GM21576 (cell line): ENCODE results near the gene CHST8.

Experiments
- ATAC-seq: cut with Tn5 transposase; IDR thresholded peaks from one replicate; pipeline ENCODE4 v1.9.1; 2021; ENCODE audit warnings: mild to moderate bottlenecking, moderate library complexity; ENCODE audit not compliant: unreplicated experiment

The CHST8 gene

DNA sequence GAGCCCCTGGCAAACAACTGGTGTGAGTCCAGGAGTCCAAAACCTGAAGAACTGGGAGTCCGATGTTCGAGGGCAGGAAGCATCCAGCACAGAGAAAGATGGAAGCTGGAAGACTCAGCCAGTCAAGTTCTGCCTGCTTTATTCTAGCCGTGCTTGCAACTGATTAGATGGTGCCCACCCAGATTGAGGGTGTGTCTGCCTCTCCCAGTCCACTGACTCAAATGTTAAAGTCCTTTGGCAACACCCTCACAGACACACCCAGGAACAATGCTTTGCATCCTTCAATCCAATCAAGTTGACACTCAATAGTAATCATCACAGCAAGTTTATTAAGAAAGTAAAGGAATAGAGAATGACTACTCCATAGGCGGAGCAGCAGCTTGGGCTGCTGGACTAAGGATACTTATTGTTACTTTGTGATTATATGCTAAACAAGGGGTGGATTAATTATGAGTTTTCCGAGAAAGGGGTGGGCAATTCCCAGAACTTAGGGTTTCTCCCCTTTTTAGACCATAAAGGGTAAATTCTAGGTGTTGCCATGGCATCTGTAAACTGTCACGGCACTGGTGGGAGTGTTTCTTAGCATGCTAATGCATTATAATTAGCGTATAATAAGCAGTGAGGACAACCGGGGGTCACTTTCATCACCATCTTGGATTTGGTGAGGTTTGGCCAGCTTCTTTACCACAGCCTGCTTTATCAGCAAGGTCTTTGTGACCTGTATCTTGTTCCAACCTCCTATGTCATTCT lies 109.3 kb downstream of the CHST8 start:
- ATAC-seq: no peak

DNA sequence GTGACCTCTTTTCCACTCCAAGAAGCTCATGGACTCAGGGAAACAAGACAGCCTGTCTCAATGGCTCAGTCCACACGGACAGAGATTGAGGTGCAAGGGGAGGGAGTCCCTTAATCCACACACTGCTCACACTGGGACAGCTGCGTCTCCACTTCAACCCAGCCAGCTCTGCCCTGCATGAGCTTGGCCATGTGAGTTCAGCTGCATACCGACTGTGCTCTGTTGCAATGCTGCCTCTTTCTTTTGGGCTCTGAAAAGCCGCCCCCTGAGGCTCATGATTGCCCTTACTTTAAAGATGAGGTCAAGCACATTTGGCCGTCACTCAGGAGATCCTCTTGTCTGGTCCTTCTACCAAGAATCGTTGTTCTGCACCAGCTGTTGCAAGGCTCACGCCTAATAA lies 110.1 kb downstream of the CHST8 start:
- no peak for ATAC-seq

DNA sequence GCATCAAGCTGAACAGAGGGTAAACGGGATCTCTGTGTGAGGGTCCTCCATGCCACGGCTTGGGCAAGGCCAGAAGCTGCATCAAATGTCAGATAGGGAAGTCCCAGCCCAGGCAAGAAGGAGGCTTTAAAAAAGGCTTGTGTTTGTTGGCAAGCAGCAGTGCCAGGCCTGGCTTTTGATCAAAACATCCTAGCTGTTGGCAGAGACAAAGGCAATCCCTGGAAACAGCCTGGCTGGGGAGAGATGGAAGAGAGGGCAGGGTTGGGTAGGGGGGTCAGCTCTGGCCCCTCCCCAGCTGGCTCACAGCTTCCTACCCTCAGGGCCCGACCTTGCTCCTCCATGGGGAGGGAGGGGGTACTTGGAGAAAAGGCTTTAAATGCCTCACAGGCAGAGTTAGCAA lies 113.2 kb downstream of the CHST8 start:
- ATAC-seq: no peak

DNA sequence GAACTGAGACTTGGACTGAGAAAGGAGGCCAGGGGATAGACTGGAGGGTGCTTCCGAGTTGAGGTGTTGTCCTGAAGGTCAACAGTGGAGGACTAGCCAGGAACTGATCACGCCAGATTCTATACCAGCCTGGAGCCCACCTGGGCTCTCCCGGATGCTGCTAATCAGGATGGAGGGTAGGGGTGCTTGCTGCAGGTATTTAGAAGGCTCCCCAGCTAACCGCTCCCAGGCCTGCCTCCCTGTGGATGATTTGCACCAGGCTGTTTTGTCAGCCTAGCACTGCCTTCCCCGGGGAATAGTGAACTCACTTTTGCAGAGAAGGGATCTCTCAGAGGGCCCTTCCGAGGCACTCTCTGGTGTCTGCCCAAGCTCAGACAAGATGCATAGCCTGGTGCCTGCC lies 114.4 kb downstream of the CHST8 start:
- no peak for ATAC-seq

DNA sequence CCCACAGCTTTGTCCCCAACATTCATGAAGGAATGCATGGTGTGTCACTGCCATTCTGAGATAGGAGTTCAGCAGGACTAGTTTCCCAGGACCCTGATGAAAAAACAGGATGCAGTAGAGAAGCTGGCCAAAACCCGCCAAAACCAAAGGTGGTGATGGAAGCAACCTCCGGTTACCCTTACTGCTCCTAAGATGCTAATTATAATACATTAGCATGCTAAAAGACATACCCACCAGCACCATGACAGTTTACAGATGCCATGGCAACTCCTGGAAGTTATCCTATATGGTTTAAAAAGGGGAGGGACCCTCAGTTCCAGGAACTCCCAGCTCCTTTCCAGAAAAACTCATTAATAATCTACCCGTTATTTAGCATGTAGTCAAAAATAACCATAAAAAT lies 115.0 kb downstream of the CHST8 start:
- ATAC-seq: no peak

DNA sequence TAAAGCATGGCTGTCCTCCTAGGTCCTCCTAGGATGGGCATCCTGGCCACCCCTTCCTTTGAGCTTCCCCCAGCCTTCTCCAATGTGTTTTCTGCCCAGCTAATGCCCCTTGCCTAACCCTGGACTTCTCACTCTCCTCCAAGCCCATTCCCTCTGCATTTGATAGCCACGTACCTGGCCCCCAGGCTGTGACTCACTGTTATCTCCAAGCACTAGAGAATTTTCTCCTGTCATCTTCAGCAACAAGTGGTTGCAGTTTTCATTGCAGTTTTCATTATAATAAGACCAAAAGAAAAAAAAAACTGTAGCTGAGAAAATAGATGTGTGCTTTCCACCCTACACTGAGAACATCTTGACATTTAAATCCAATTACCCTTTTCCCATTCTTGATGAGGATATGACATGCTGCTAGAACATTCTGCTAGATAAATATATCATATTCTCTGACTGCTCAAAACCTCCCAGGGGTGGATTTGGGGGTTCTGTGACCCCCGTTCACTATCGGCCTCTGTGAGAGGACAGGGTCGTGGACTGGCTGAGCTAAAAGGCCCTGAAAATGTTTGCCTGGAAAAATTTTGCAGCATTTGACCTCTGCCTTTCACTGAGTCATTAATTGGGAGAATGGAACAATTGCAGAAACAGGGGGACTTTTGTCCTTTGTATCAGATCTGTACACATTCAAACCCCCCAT lies 116.1 kb downstream of the CHST8 start:
- ATAC-seq: no peak

DNA sequence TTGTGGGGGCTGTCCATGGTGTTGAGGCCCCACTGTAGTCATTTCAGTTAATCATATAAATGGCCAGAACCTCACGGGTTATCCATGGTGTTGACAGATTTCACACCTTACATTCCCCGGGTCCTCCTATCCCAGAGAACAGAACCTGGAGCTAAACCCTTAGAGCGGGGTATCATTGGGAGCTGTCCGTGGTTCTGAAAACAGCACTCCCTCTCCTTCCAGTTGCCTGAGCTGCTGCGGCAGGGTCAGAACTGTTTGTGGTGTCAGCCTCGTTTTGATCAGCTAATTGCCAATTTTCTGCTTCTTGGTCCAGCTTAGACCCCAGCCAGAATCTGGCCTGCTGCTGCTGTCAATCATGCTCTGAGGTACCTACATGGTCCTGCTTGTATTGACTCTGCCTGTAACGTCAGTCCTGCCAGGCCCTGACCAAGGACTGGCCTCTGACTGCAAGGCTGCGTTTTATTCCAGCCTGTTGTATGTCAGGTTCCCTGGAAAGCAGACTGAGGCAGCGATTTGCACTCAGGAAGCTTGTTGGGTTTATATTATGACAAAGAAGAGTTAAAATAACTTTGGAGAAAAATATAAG lies 119.2 kb downstream of the CHST8 start:
- no peak for ATAC-seq

DNA sequence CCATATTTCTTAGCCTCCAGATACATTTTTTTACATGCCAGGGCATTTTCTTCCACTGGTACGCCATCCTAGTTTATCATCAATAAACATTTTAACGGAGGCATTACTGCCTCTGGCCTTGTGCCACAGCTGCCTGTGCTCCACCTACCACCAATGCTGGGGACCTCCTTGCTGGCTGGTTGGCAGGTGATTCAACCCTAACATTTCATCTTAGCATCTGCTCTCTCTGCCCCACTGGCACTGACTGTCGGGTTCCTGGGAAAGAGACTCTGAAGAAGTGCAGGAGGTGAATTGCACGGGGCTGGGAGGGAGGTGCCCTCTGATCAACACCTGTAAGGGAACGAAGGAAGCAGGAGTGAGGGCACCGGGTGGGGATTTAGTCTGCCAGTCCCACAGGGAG lies 123.5 kb downstream of the CHST8 start:
- ATAC-seq: no peak

DNA sequence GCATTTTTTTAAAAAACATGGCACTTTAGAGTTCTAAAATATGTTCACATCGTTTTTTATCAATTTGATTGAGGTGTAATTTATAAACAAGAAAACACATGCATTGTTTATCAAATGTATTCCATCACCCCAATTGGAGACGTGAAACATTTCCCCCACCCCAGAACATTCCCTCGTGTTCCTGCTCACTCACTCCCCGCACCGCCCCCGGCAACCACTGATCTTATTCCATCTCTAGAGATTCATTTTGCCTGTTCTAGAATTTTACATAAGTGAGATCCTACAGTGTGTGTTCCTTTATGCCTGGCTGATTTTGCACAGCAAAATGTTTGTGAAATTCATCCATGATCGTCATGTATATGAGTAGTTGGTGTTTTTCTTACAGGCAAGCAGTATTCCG lies 124.4 kb downstream of the CHST8 start:
- ATAC-seq: no peak

DNA sequence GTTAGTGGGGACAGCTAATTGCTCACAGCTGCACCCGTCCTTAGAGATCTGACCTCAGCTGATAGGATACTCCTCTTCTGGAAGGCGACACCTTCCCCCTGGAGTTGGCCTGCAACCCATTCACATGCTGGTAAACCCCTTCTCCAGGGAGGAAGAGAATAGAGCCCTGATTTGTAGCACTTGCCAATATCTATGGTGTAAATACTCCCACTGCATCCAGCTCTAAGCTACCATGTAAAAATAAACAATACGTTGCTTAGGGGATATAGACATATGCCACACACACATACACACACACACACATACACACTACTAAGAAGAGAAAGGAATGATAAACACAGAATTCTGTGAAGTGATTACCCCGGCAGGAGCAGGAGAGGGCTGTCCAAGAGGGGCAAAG lies 125.5 kb downstream of the CHST8 start:
- ATAC-seq: no peak

DNA sequence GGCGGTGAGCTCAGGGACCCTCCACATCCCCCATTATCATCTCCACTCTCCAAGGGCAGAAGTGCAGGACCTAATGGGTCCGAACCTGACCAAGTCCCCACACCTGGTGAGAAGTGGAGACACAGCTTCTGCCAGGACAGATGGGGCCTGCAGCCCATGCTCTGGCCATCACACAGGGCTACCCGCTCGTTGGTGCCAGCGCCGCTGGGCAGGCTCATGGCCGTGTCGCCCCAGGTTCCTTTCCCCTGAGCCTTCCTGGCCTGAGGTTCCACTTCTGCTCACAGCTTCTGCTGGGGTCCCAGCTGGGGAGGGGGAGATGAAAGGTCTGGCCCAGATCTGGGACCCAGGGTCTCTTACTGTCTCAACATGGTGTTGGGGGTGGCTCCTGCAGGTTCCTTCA lies 126.5 kb downstream of the CHST8 start:
- no peak for ATAC-seq

DNA sequence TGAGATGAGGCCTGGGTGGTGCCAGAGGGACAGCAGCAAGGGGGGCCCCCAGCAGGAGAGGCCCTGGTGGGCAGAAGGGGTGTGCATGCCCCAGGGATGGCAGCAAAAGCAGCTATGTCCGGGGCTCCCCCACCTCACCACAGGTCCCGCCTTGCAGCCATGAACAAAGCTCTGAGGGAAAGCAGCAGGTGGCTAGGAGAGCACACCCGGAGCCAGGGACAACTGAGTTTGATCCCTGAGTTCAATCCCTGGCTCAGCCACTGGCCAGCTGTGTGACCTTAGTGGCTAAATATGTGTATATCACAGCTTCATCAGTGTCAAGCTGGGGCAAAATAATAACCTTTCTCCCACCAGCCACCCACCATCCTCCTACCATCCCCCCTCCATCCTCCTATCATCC lies 127.3 kb downstream of the CHST8 start:
- ATAC-seq: no peak

DNA sequence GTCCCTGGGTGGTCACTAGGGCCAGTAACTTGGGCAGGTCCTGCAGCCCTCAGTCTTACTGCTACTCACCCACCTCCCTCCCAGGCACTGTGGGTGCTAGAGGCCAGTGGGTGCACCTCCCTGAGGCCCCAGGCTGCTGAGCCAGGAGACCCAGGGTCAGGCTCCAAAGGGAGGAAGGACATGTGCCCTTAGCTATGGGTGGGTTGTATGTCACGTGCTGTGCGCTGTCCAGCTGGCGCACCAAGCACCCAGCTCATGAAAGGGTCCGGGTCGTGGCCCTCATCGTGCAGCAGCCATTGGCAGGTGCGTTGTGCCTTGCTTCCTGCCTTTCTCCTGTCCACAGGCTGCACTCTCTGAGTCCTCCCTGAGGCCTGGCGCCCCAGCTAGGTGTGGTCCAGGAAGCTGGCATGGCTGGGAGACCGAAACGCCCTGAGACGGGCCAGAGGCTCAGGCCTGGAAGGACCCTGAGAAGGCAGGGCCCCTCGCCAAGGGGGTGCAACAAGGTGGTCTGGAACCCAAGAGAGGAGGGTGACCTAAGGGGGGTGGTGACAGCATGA lies 127.9 kb downstream of the CHST8 start:
- ATAC-seq: no peak

DNA sequence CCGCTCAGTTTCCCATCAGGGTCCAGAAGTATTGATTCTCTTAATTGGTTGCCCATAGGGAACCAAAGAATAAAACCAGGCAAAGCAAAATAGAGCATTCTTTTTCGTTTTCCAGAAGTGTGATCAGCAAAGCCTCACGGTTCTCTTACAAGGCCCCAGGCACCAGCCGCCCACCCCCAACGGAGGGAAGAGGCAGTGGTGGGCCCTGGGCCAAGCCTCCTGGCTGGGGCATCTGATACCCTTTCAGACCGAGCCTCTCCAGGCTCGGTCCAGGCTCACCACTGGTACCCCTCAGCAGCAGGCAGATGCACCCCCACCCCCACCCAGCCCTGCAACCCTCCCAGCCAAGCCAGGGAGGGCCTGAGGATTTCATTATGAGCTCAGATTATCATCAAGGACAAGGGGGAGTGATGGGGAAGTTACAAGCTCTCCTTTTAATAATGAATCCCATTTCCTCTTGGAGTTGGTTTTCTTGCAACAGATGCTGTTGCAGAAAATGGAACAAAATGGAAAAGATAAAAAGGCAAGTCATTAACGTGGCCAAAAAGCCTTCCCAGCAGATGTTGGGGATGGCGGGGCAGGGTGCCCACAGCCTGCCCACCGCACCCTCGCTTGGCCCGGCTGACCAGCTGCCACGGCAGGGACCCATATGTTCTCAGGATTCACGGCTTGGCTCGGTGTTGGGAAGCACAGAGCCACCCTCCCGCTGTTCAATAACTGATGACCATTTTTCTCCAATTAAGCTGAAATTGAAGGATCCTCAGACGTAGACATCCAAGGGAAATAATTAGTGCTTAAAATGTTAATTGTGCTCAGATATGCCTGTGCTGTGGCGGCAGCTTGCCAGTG lies 129.1 kb downstream of the CHST8 start:
- no peak for ATAC-seq

DNA sequence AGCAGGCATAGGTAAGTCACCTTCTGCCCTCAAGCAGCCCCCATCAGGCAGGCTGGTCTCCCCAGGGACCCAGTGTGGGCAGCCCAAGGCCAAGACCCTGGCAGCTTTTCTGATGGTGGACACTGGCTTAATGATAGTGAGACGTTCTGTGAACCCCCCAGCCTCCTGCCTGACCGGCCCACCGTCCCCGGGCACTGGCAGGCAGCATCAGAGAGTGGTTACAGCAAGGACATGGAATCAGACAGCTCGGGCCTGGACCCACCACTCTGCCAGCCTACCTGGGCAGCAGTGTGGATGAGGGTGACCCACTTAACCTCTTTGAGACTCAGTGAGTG lies 129.7 kb downstream of the CHST8 start:
- no peak for ATAC-seq

DNA sequence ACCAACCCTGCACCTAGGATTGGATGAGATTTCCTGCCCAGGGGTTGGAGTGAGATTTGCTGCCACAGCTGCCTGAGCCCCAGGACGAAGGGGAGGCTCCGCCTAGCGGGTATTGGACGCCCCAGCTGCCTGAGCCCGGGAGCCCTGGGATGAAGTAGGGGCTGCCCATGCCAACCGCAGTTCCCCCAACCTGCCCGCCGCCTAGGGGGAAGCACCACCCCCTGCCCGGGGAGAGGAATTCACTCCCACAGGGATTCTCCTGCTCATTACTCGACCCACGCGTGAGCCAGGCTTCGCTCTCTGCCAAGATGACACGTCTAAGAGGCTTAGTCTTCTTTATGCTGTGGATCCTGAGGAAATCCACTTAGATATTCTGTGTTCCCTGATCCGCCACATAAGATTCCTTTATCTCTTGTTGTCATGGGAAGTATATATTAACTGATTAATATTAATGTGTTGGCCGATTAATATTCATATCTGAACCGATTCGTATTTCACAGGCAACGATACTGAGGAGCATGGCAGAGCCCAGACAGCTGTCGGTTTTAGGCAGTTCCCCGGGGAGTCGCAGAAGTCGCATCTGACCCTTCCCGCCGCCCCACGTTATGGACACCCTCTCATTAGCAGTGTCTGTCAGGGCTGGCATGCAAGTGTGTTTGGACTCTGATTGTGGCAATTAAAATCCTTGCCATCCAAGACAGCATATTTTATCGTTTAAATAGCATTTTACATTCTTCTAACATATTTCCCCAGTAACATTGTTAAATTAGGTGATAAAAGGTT lies 130.5 kb downstream of the CHST8 start:
- ATAC-seq: no peak

DNA sequence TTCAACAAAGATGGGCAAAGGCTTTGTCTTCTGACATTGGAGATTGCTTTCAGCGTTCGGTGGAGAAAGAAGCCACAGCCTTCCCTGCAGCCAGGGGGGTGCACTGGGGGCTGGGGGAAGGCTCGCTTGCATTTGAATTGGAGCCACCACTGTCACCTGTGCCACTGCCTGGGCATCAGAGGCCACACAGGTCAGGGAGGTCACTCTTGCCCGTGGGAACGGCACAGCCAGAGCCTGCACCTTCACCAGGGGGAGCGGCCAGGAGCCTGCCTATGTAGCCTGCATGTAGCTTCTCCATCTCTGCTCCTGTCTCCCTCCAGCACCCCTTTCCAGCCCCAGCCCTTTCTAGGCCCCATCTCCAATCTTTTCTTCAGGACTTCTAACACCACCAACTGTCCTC lies 131.2 kb downstream of the CHST8 start:
- ATAC-seq: no peak

DNA sequence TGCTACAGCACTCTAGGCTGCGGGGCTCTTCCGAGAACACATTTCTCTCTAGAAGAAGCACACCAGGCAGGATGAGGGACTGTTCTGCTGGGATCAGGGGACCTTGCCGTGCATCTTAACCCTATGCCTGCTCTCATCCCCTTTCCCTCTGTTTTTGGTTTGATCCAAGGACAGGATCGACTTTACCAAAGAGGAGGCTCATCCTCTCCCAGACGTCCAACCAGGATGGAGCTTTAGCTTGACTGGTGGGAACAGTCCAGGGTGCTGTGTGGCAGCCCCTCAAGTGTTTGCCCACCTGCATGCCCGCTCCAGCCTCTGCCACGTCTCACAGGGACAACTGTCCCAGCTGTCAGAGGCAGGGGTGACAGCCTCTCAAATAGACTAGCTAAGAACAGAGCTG lies 132.6 kb downstream of the CHST8 start:
- ATAC-seq: no peak

DNA sequence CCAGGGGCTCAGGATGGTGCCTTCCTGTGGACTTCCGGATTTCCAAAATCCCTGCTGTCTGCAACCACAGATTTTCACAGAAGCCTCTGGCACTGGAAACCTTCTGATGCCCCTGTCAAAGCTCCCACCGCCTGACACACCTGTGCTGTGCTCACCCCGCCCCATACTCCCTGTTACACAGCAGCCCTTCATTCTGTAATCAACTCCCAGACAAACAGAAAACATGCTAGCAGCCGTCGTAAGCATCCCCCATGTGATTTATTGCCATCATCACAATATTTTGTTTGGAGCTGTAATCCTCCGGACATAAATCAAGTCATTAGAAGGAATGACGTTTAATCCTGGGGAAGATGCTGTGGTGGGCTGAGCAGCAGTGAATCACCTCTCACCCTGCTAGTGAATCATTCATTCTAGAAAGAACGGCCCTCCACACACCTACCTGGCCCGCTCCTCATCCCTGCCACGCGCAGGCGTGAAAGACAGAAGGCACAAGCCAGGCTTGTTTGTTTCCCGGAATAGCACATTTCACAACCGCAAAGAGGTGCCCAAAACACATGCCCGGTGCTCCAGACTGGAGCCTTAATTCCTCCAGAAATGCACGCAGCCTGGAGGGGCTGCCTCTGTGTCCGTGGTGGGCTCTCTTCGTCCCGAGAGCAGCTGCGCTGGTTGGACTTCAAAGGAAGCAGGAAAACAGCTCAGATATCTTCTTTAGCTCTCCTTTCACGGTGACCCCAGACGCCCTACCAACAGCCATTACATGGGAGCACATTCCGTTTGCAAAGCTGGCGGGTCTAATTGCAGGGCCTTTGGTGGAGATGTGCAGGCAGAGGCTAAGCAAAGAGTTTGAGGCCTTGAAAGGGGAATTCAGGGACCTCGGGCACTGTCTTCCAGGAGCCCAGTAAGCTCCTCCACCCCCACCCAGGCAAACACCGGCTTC lies 133.6 kb downstream of the CHST8 start:
- no peak for ATAC-seq
